Immature natural killer cell (primary cell): ENCODE results near the gene FLG2. TPM values are rescaled to one million over a fixed set of nuclear protein-coding genes. Genes with fewer than 3 reads are reported as not detected.

ENCODE experiments used
- DNase-seq, 3 donors: peaks; one replicate each; pipeline ENCODE4 v3.0.0; 2022; ENCODE audit warnings: mixed read lengths in 1 of 3
- H3K27ac Mint-ChIP-seq, 6 donors: one replicate each; pipeline ENCODE4 v1.8.0; 2020; ENCODE audit warnings: mixed read lengths in 6 of 6, mild to moderate bottlenecking in 5 of 6, inconsistent platforms in 4 of 6, moderate library complexity in 3 of 6
- H3K27me3 Mint-ChIP-seq, 3 donors: one replicate each; pipeline ENCODE4 v1.8.0; 2020 to 2021; ENCODE audit warnings: low read depth in 3 of 3, mild to moderate bottlenecking in 3 of 3, mixed read lengths in 3 of 3, moderate library complexity in 3 of 3, inconsistent platforms in 1 of 3
- H3K36me3 Mint-ChIP-seq, 3 donors: one replicate each; pipeline ENCODE4 v1.8.0; 2020; ENCODE audit warnings: mixed read lengths in 3 of 3, inconsistent platforms in 2 of 3, mild to moderate bottlenecking in 2 of 3
- H3K4me1 Mint-ChIP-seq, 2 donors: one replicate each; pipeline ENCODE4 v1.8.0; 2020; ENCODE audit warnings: inconsistent platforms in 2 of 2, mild to moderate bottlenecking in 2 of 2, mixed read lengths in 2 of 2, moderate library complexity in 1 of 2
- H3K4me3 Mint-ChIP-seq, 5 donors: one replicate each; pipeline ENCODE4 v1.8.0; 2020; ENCODE audit warnings: mild to moderate bottlenecking in 5 of 5, mixed read lengths in 5 of 5, inconsistent platforms in 3 of 5, moderate library complexity in 3 of 5
- H3K9me3 Mint-ChIP-seq, 6 donors: one replicate each; pipeline ENCODE4 v1.8.0; 2020; ENCODE audit warnings: mild to moderate bottlenecking in 6 of 6, mixed read lengths in 6 of 6, inconsistent platforms in 4 of 6, moderate library complexity in 3 of 6
- polyA plus RNA-seq, 3 donors: library from polyadenylated mRNA; unstranded; fragments of 300-500 nt; fragmentation: Illumina TruSeq; gene quantifications; one replicate each; pipeline ENCODE4 v1.2.3, GENCODE V29; 2021

FLG2 gene
- polyA plus RNA-seq, result not detected

DNA sequence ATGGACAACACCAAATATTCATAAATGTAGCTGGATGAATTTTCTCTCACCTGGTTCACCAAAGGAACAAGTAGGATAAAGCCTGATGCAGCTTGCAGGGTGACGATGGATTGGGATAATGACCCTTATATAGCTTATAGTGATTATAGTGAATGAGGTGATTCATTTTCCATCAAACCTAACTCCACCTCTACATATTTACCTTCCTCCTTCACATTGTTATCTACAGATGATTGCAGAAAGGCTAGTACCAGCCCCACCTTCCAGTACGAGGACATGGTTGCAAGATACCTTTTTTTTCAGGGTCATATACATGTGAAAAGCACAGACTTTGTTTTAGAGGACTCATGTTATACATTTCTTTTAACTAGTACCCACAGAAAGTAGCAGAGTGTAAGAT is at the start of gene FLG2:
Gene FLG2 (minus strand): TSS at position 101 of the 400 bp plus-strand sequence. CDS start 1,122 bp downstream, outside the sequence.
- Mint-ChIP-seq H3K4me3 (no peak within 1 kb of the TSS), H3K36me3 (no peaks in the 10 kb centered on the region), H3K9me3 (peaks cover 0 to 7% (median 0%) of the 10 kb centered on the region in 6 donors), H3K4me1 (no peaks in the 10 kb centered on the region), H3K27me3 (peaks cover 0 to 6% (median 4%) of the 10 kb centered on the region in 3 donors), H3K27ac (no peak within 1 kb of the TSS)
- no peak for DNase-seq

GRCh38 chr1:152408664-152409063 is 48.9 kb upstream of the FLG2 start:
- DNase-seq, result no peak
- Mint-ChIP-seq H3K27me3 (peaks cover 4 to 9% (median 9%) of the 10 kb centered on the region in 3 donors), H3K4me3 (no peak overlapping the region)

GRCh38 chr1:152398812-152399698 is 39.2 kb upstream of the FLG2 start:
- Mint-ChIP-seq H3K4me1 (no peaks in the 10 kb centered on the region), H3K27ac (no peak overlapping the region), H3K36me3 (no peaks in the 10 kb centered on the region), H3K4me3 (no peak overlapping the region), H3K27me3 (peaks cover 4 to 13% (median 6%) of the 10 kb centered on the region in 3 donors), H3K9me3 (peaks cover 0 to 2% (median 0%) of the 10 kb centered on the region in 6 donors)
- no peak for DNase-seq

More at GRCh38 chr1:152408664-152409063, 48.9 kb upstream of the FLG2 start:
- no peaks in the 10 kb centered on the region for H3K9me3 Mint-ChIP-seq
- no peaks in the 10 kb centered on the region for H3K36me3 Mint-ChIP-seq
- no peaks in the 10 kb centered on the region for H3K4me1 Mint-ChIP-seq
- H3K27ac Mint-ChIP-seq, result no peak overlapping the region

- Mint-ChIP-seq H3K9me3 (peaks cover 0 to 2% (median 0%) of the 10 kb centered on the region in 6 donors), H3K27me3 (peaks cover 4 to 8% (median 6%) of the 10 kb centered on the region in 3 donors), H3K4me3 (no peak overlapping the region), H3K4me1 (no peaks in the 10 kb centered on the region), H3K36me3 (no peaks in the 10 kb centered on the region), H3K27ac (no peak overlapping the region)
- DNase-seq, result no peak
Measured at GRCh38 chr1:152397474-152397873, 37.7 kb upstream of the FLG2 start.

GRCh38 chr1:152394151-152394550 is 34.3 kb upstream of the FLG2 start:
- Mint-ChIP-seq H3K27ac (no peak overlapping the region), H3K9me3 (no peaks in the 10 kb centered on the region), H3K4me1 (no peaks in the 10 kb centered on the region), H3K27me3 (peaks cover 6 to 11% (median 11%) of the 10 kb centered on the region in 3 donors), H3K4me3 (no peak overlapping the region), H3K36me3 (peaks cover 0 to 3% (median 0%) of the 10 kb centered on the region in 3 donors)
- DNase-seq, result no peak

DNA sequence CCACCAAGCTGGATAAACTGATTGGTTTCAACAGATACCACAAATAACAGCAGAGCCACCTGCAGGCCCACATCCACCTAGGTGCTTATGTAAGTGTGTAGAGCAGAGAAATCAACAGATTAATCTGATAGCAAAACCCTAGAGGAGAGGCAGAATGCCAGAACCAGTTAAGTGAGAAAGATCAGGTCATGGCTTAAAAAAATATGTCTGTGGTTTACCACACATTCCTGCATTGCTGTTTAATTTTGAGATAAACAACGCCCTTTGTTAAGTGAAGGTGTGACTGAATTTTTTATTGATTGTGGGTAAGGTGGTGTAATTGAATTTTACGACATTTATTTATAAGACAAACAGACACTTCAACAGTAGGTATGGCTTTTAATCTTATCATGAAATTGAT is 33.1 kb upstream of the FLG2 start:
- Mint-ChIP-seq H3K36me3 (peaks cover 0 to 3% (median 0%) of the 10 kb centered on the region in 3 donors), H3K9me3 (no peaks in the 10 kb centered on the region), H3K27ac (no peak overlapping the region), H3K27me3 (peaks cover 8 to 18% (median 11%) of the 10 kb centered on the region in 3 donors), H3K4me1 (no peaks in the 10 kb centered on the region), H3K4me3 (no peak overlapping the region)
- no peak for DNase-seq

DNA sequence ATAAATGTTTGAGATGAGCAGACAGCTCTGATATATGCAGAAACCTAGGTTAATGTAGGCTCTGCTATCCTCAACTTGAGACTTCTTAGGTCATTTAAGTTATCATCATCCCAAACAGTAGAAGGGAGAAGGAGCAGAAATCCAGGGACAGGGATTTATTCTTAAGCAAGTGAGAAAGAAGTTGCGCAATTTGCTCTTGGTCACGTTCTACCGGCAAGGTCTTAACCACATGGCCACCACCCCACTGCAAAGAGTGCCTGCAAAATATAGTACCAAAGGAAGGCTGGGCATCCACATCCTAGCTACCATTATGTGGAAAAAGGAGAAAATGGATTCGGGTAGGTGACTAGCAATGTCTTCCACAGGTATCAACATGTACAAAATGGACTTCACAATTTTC is 29.1 kb upstream of the FLG2 start:
- Mint-ChIP-seq H3K27me3 (peaks cover 8 to 24% (median 9%) of the 10 kb centered on the region in 3 donors), H3K4me3 (no peak overlapping the region), H3K9me3 (no peaks in the 10 kb centered on the region), H3K36me3 (peaks cover 0 to 3% (median 0%) of the 10 kb centered on the region in 3 donors), H3K27ac (no peak overlapping the region), H3K4me1 (no peaks in the 10 kb centered on the region)
- DNase-seq, result no peak

DNA sequence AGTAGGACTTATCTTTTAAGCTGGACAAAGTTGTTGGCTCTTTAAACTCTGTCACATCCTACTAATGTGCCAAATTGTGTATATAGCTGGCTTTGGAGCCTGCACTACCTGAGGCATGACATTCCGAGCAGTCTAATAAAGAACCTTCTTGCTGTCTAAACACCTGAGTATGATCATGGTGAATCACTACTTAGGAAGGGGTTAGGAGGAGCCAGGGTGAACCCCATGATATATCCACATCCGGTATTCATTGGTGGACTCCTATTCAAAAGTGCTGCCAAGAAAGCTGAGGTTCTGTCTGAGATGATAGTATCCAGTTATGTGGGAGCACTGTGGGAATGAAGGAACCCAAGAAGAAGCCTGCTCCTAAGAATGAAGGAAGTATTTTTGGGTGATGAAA is 27.1 kb upstream of the FLG2 start:
- no peaks in the 10 kb centered on the region for H3K9me3 Mint-ChIP-seq
- no peaks in the 10 kb centered on the region for H3K4me1 Mint-ChIP-seq
- no peak overlapping the region for H3K27ac Mint-ChIP-seq
- H3K4me3 Mint-ChIP-seq, result no peak overlapping the region
- no peak for DNase-seq
- peaks cover 6 to 21% (median 9%) of the 10 kb centered on the region in 3 donors for H3K27me3 Mint-ChIP-seq
- peaks cover 0 to 3% (median 0%) of the 10 kb centered on the region in 3 donors for H3K36me3 Mint-ChIP-seq

DNA sequence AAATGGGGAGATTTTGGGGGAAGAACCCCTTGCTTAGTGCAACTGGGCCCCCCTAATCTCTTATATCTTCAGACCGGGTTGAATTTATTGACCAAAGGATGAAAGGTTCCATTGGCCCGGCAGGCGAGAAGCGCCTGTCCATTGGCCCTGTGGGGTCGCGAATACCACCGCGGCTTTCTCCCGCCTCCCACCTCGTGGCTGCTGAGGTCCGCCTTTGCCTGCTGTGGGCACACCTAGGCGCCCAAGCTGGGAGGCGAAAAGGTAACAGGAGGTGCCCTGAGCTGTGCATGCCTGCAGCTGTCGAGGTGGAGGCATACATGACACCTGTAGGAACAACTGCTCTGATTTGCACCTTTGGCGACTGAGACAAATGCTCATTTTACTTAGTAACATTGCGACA is 21.1 kb upstream of the FLG2 start:
- Mint-ChIP-seq H3K4me1 (no peaks in the 10 kb centered on the region), H3K36me3 (no peaks in the 10 kb centered on the region), H3K27me3 (peaks cover 0 to 13% (median 4%) of the 10 kb centered on the region in 3 donors), H3K4me3 (no peak overlapping the region), H3K27ac (no peak overlapping the region), H3K9me3 (no peaks in the 10 kb centered on the region)
- no peak for DNase-seq

- Mint-ChIP-seq H3K4me3 (no peak overlapping the region), H3K4me1 (no peaks in the 10 kb centered on the region), H3K27me3 (peaks cover 0 to 15% (median 2%) of the 10 kb centered on the region in 3 donors), H3K36me3 (peaks cover under 1 to 1% (median 1%) of the 10 kb centered on the region in 3 donors), H3K9me3 (peaks cover 0 to 3% (median 2%) of the 10 kb centered on the region in 6 donors), H3K27ac (no peak overlapping the region)
- no peak for DNase-seq
Measured at GRCh38 chr1:152374451-152374850, 14.6 kb upstream of the FLG2 start.

DNA sequence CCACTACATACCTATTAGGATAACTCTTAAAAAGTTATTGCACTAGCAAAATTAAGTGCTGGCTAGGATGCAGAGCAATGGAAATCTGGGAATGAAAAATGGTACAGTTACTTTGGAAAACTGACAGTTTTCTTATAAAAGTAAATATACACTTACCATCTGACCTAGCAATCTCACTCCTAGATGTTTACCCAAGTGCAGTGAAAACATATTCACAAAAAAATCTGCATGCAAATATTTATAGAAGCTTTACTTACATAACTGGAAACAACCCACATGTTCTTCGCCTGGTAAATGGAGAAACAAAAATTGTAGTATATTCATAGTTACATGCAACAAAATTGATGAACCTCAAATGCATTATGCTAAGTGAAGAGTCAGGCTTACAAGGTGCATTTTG is 12.9 kb upstream of the FLG2 start:
- Mint-ChIP-seq H3K36me3 (peaks cover 4 to 6% (median 5%) of the 10 kb centered on the region in 3 donors), H3K27ac (no peak overlapping the region), H3K4me3 (no peak overlapping the region), H3K9me3 (peaks cover 0 to 8% (median 7%) of the 10 kb centered on the region in 6 donors), H3K27me3 (peaks cover 0 to 18% (median 3%) of the 10 kb centered on the region in 3 donors), H3K4me1 (no peaks in the 10 kb centered on the region)
- DNase-seq, result no peak

GRCh38 chr1:152367436-152367835 is 7.6 kb upstream of the FLG2 start:
- no peak overlapping the region for H3K27ac Mint-ChIP-seq

GRCh38 chr1:152356736-152357135 is 3.1 kb downstream of the FLG2 start:
- DNase-seq, result no peak
- Mint-ChIP-seq H3K27ac (no peak overlapping the region), H3K27me3 (peaks cover 3 to 6% (median 4%) of the 10 kb centered on the region in 3 donors), H3K4me1 (no peaks in the 10 kb centered on the region), H3K4me3 (no peak overlapping the region), H3K9me3 (peaks cover 0 to 14% (median 0%) of the 10 kb centered on the region in 6 donors), H3K36me3 (no peaks in the 10 kb centered on the region)

More at GRCh38 chr1:152367436-152367835, 7.6 kb upstream of the FLG2 start:
- Mint-ChIP-seq H3K9me3 (peaks cover 0 to 8% (median 7%) of the 10 kb centered on the region in 6 donors), H3K36me3 (peaks cover 4 to 6% (median 5%) of the 10 kb centered on the region in 3 donors), H3K4me1 (no peaks in the 10 kb centered on the region), H3K27me3 (peaks cover 0 to 17% (median 3%) of the 10 kb centered on the region in 3 donors), H3K4me3 (no peak overlapping the region)
- DNase-seq, result no peak

GRCh38 chr1:152349611-152350010 is 10.2 kb downstream of the FLG2 start:
- Mint-ChIP-seq H3K4me1 (no peaks in the 10 kb centered on the region), H3K27me3 (peaks cover 2 to 5% (median 3%) of the 10 kb centered on the region in 3 donors), H3K4me3 (no peak overlapping the region), H3K9me3 (peaks cover 0 to 8% (median 0%) of the 10 kb centered on the region in 6 donors), H3K36me3 (no peaks in the 10 kb centered on the region), H3K27ac (no peak overlapping the region)
- DNase-seq, result no peak
